K562 (cell line): Measurements from ENCODE around the gene ATP5ME. TPM values are rescaled to one million over a fixed set of nuclear protein-coding genes. Genes with fewer than 3 reads are reported as not detected.

Source experiments
- ASH1L ChIP-seq: fragments of 450-650 bp; IDR thresholded peaks from 2 replicates; pipeline ENCODE4 v1.6.1; 2018; ENCODE audit warnings: borderline replicate concordance, mild to moderate bottlenecking, low read depth; ENCODE audit not compliant: partially characterized antibody
- BHLHE40 ChIP-seq: IDR thresholded peaks from 2 replicates; pipeline ENCODE4 v1.6.1; 2011; ENCODE audit warnings: low read length, improper control_type of control experiment
- CBFB ChIP-seq: sonication (generic); formaldehyde crosslinking; IDR thresholded peaks from 2 replicates; pipeline ENCODE4 v1.4.0; 2020; ENCODE audit warnings: mild to moderate bottlenecking, missing genetic modification reagents
- DNMT1 ChIP-seq: fragments of 450-650 bp; IDR thresholded peaks from 2 replicates; pipeline ENCODE4 v1.6.1; 2016; ENCODE audit warnings: antibody characterized with exemption, mild to moderate bottlenecking
- FOXK2 ChIP-seq, 2 experiments: fragments of 450-650 bp; IDR thresholded peaks in 1 of 2; conservative IDR thresholded peaks in 1 of 2; 2 replicates each; pipeline ENCODE4 v1.6.1; 2016; ENCODE audit warnings: low read depth in 2 of 2, mild to moderate bottlenecking in 1 of 2
- LARP7 ChIP-seq: fragments of 450-650 bp; IDR thresholded peaks from 2 replicates; pipeline ENCODE4 v1.6.1; 2016
- NFE2L1 ChIP-seq: fragments of 450-650 bp; IDR thresholded peaks from 2 replicates; pipeline ENCODE4 v1.6.1; 2016; ENCODE audit warnings: missing genetic modification characterization, low read depth, mild to moderate bottlenecking, missing compliant biosample characterization, moderate library complexity, borderline replicate concordance
- NFXL1 ChIP-seq: fragments of 450-650 bp; formaldehyde crosslinking; IDR thresholded peaks from 2 replicates; pipeline ENCODE4 v1.4.0; 2021; ENCODE audit warnings: mild to moderate bottlenecking
- NR4A1 ChIP-seq, 2 experiments: fragments of 250-450 bp in 1 of 2; fragments of 450-650 bp in 1 of 2; sonication (Bioruptor Pico) in 1 of 2; IDR thresholded peaks; 2 replicates each; pipeline versions ENCODE4 v1.4.0 to v1.6.1; 2016 to 2020; ENCODE audit warnings: mild to moderate bottlenecking in 2 of 2, missing compliant biosample characterization in 1 of 2, missing genetic modification characterization in 1 of 2, moderate library complexity in 1 of 2
- SAFB2 ChIP-seq: fragments of 200-400 bp; formaldehyde crosslinking; IDR thresholded peaks from 2 replicates; pipeline ENCODE4 v1.6.1; 2018; ENCODE audit warnings: borderline replicate concordance, low read length, low read depth, moderate library complexity; ENCODE audit not compliant: severe bottlenecking
- TBP ChIP-seq: optimal IDR thresholded peaks from 2 replicates; pipeline ENCODE3; 2011; ENCODE audit warnings: low read depth, low read length, improper control_type of control experiment
- TCFL5 ChIP-seq: fragments of 250-450 bp; sonication (Bioruptor Pico); conservative IDR thresholded peaks from 2 replicates; pipeline ENCODE4 v1.6.1; 2021; ENCODE audit warnings: mild to moderate bottlenecking, moderate library complexity, matching md5 sums
- TEAD2 ChIP-seq: fragments of 450-650 bp; IDR thresholded peaks from 2 replicates; pipeline ENCODE4 v1.6.1; 2016; ENCODE audit warnings: missing genetic modification characterization, control low read depth, missing compliant biosample characterization
- ZNF224 ChIP-seq: sonication (generic); formaldehyde crosslinking; IDR thresholded peaks from 2 replicates; pipeline ENCODE4 v1.8.0; 2022; ENCODE audit warnings: mild to moderate bottlenecking, missing genetic modification reagents
- ZNF609 ChIP-seq: sonication (generic); formaldehyde crosslinking; IDR thresholded peaks from 2 replicates; pipeline ENCODE4 v1.8.1; 2023; ENCODE audit warnings: missing genetic modification reagents, mild to moderate bottlenecking, borderline replicate concordance
- polyA plus RNA-seq, 8 experiments: library from polyadenylated mRNA; depleted of rRNA in 4 of 8; stranded (reverse) in 5 of 8; unstranded in 3 of 8; fragments of >200 nt; fragmentation: Nextera tagmentation in 2 of 8; fragmentation: Illumina TruSeq in 1 of 8; extraction: Ambion mirVana in 2 of 8; extraction: Trizol in 1 of 8; gene quantifications; 2 replicates each; pipeline versions ENCODE4 v1.2.1 to v1.2.3, GENCODE V29; 2011 to 2014; ENCODE audit warnings: inconsistent platforms in 1 of 8, missing spikeins in 1 of 8
- total RNA-seq, 7 experiments: library from RNA; depleted of rRNA in 6 of 7; stranded (reverse); fragments of >200 nt in 6 of 7; fragmentation: Illumina TruSeq in 2 of 7; extraction: Trizol in 2 of 7; gene quantifications; 2 replicates each; pipeline versions ENCODE4 v1.2.1 to v1.2.3, GENCODE V29; 2011 to 2021; ENCODE audit warnings: low replicate concordance in 1 of 7
- TF ChIP-seq, protein P1 (sequence below): fragments of 250-450 bp; sonication (Bioruptor Pico); IDR thresholded peaks from 2 replicates; pipeline ENCODE4 v1.4.0; 2020

The ATP5ME gene
- total and polyA plus RNA-seq, 9 of the 15 experiments (the other 6 are each of a cell fraction or from before 2014, with no cell fraction given), result 509 to 2,480 (median 887) TPM

- TF ChIP-seq, protein P1, sequence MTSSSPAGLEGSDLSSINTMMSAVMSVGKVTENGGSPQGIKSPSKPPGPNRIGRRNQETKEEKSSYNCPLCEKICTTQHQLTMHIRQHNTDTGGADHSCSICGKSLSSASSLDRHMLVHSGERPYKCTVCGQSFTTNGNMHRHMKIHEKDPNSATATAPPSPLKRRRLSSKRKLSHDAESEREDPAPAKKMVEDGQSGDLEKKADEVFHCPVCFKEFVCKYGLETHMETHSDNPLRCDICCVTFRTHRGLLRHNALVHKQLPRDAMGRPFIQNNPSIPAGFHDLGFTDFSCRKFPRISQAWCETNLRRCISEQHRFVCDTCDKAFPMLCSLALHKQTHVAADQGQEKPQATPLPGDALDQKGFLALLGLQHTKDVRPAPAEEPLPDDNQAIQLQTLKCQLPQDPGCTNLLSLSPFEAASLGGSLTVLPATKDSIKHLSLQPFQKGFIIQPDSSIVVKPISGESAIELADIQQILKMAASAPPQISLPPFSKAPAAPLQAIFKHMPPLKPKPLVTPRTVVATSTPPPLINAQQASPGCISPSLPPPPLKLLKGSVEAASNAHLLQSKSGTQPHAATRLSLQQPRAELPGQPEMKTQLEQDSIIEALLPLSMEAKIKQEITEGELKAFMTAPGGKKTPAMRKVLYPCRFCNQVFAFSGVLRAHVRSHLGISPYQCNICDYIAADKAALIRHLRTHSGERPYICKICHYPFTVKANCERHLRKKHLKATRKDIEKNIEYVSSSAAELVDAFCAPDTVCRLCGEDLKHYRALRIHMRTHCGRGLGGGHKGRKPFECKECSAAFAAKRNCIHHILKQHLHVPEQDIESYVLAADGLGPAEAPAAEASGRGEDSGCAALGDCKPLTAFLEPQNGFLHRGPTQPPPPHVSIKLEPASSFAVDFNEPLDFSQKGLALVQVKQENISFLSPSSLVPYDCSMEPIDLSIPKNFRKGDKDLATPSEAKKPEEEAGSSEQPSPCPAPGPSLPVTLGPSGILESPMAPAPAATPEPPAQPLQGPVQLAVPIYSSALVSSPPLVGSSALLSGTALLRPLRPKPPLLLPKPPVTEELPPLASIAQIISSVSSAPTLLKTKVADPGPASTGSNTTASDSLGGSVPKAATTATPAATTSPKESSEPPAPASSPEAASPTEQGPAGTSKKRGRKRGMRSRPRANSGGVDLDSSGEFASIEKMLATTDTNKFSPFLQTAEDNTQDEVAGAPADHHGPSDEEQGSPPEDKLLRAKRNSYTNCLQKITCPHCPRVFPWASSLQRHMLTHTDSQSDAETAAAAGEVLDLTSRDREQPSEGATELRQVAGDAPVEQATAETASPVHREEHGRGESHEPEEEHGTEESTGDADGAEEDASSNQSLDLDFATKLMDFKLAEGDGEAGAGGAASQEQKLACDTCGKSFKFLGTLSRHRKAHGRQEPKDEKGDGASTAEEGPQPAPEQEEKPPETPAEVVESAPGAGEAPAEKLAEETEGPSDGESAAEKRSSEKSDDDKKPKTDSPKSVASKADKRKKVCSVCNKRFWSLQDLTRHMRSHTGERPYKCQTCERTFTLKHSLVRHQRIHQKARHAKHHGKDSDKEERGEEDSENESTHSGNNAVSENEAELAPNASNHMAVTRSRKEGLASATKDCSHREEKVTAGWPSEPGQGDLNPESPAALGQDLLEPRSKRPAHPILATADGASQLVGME (CRISPR knock-in tag), result 0 out of 2 replicates have a peak, but pooled peaks have one; percentile 49
- TF ChIP-seq FOXK2 (conservative IDR thresholded peaks at IDR 0.05 in 1 of 2, IDR thresholded peaks at IDR 0.05 in 1 of 2; ENCODE audit: low read depth in 2 of 2) (peak; percentile 34 to 82; a peak in 2 of 4 replicates), LARP7 (no peak), ASH1L (no peak), TCFL5 (CRISPR knock-in tag) (no peak), ZNF224 (no peak), NFXL1 (CRISPR knock-in tag) (no peak), SAFB2 (no peak), DNMT1 (no peak), TEAD2 (no peak), NFE2L1 (no peak), CBFB (peak; percentile 27; the same call in 1 of the 2 replicates), NR4A1 (CRISPR knock-in tag; IDR thresholded peaks at IDR 0.05) (no peak), NR4A1 (tag; IDR thresholded peaks at IDR 0.05) (peak; percentile 21; the same call in 1 of the 2 replicates), ZNF609 (CRISPR knock-in tag) (no peak), TBP (peak; percentile 73), BHLHE40 (peak; percentile 61)
These were observed 13.2 kb upstream of the ATP5ME start (continued) for GRCh38 chr4:687048-687970.
